Breast epithelium (tissue), 3 donors: ENCODE measurements around the gene P3H2. TPM values are rescaled to one million over a fixed set of nuclear protein-coding genes. Genes with fewer than 3 reads are reported as not detected.

Experiments used
- total RNA-seq, 3 donors: library from RNA; depleted of rRNA; stranded (reverse); fragments of >200 nt; gene quantifications; one replicate each; pipeline ENCODE4 v1.1.0, GENCODE V29; 2016

Gene P3H2
- total RNA-seq, 3 donors from 2014 or later = 1.6 to 12.3 (median 10.2) TPM

Other genes with a start within 250 kb of the P3H2 start
- 10 to 100 TPM in 1 of 3 donors, 1 to 10 TPM in 1, under 1 TPM in 1; 0.80 to 51.8 (median 2.9) TPM for gene CLDN1, start 201.5 kb upstream of the P3H2 start, total RNA-seq